Right ventricle myocardium inferior (tissue), 1 donor: ENCODE measurements around the gene RTN4R. TPM values are rescaled to one million over a fixed set of nuclear protein-coding genes. Genes with fewer than 3 reads are reported as not detected.
"Not testable (repeated sequence)": the region's sequence is repeated elsewhere in the genome, so short reads cannot be mapped to it uniquely, and the experiment has no call there.

Experiments
- ATAC-seq: fragments of 200-7000 bp; cut with Tn5 transposase; one replicate; pipeline ENCODE4 v1.9.1; 2020; ENCODE audit warnings: mild to moderate bottlenecking, moderate library complexity
- DNase-seq: peaks from one replicate; pipeline ENCODE4 v3.0.0; 2021; ENCODE audit errors: missing footprints
- intact Hi-C: fragments of 100-400 bp; cut with DNase I; formaldehyde crosslinking; loops from one replicate; pipeline ENCODE4 v1.11.0; 2022
- total RNA-seq: library from RNA; stranded (reverse); fragmentation: NEBNext Ultra II Directional; extraction: Animal tissue kit (Norgen Biotek cat#: 25700); gene quantifications from one replicate; pipeline ENCODE4 v1.2.1, GENCODE V29; 2021
- donor health status: DM: no; HTN: yes; CAD: no; lungs with severe emphysema.

Gene RTN4R
- total RNA-seq, 1 donor from 2014 or later, result 1.2 TPM

GRCh38 chr22:20264614-20265452, 3.3 kb downstream of the RTN4R start:
- ATAC-seq, result no peak
- DNase-seq, result no peak
- intact Hi-C loops, result no loop called here

- ATAC-seq, DNase-seq, intact Hi-C loops: not testable (repeated sequence)
Measured at GRCh38 chr22:20263404-20264281, 4.5 kb downstream of the RTN4R start.

- intact Hi-C loops, result no loop called here
- ATAC-seq (no peak), DNase-seq (no peak)
Measured at GRCh38 chr22:20262582-20263147, 5.5 kb downstream of the RTN4R start.

GRCh38 chr22:20261848-20262581, 6.1 kb downstream of the RTN4R start:
- ATAC-seq (no peak), DNase-seq (no peak)

GRCh38 chr22:20260071-20260765, 7.9 kb downstream of the RTN4R start:
- intact Hi-C loops, result no loop called here
- ATAC-seq, result no peak
- DNase-seq, result no peak

More at GRCh38 chr22:20261848-20262581, 6.1 kb downstream of the RTN4R start:
- intact Hi-C loops, result no loop called here

- ATAC-seq (no peak), DNase-seq (no peak)
- intact Hi-C loops, result no loop called here
Measured at GRCh38 chr22:20259327-20259688, 8.8 kb downstream of the RTN4R start.

- no peak for DNase-seq
- intact Hi-C loops, result no loop called here
- ATAC-seq, result no peak
Measured at GRCh38 chr22:20258584-20259326, 9.4 kb downstream of the RTN4R start.

- intact Hi-C loops, result no loop called here
- ATAC-seq (no peak), DNase-seq (no peak)
Measured at GRCh38 chr22:20258021-20258299, 10.2 kb downstream of the RTN4R start.

- ATAC-seq (no peak), DNase-seq (no peak)
- intact Hi-C loops, result no loop called here
Measured at GRCh38 chr22:20257212-20258020, 10.7 kb downstream of the RTN4R start.

GRCh38 chr22:20256551-20257211, 11.4 kb downstream of the RTN4R start:
- ATAC-seq, result no peak
- no peak for DNase-seq
- intact Hi-C loops, result no loop called here

- no peak for DNase-seq
- intact Hi-C loops, result no loop called here
- ATAC-seq, result no peak
Measured at GRCh38 chr22:20256027-20256426, 12.1 kb downstream of the RTN4R start.

GRCh38 chr22:20254975-20255946, 12.9 kb downstream of the RTN4R start:
- ATAC-seq (no peak), DNase-seq (no peak)
- intact Hi-C loops, result loop anchor here (5.0 kb wide), 1 partner anchor 48 kb away; no protein-coding TSS in a partner anchor

GRCh38 chr22:20253161-20253560, 15.0 kb downstream of the RTN4R start:
- DNase-seq (no peak), ATAC-seq (no peak)
- intact Hi-C loops, result loop anchor here (5.0 kb wide), 1 partner anchor 46 kb away; no protein-coding TSS in a partner anchor

- ATAC-seq (no peak), DNase-seq (no peak)
- intact Hi-C loops, result loop anchor here (5.0 kb wide), 1 partner anchor 45 kb away; no protein-coding TSS in a partner anchor
Measured at GRCh38 chr22:20251981-20252380, 16.1 kb downstream of the RTN4R start.

GRCh38 chr22:20251491-20251890, 16.6 kb downstream of the RTN4R start:
- no peak for DNase-seq
- intact Hi-C loops, result loop anchor here (5.0 kb wide), 1 partner anchor 44 kb away; no protein-coding TSS in a partner anchor
- ATAC-seq, result no peak
